WTC11 (cell line): ENCODE measurements around the gene PEAK1.

Experiments
- ELF4 ChIP-seq: sonication (generic); formaldehyde crosslinking; IDR thresholded peaks from 2 replicates; pipeline ENCODE4 v1.8.1; 2022; ENCODE audit warnings: low read depth, mild to moderate bottlenecking, moderate library complexity, missing genetic modification reagents
- ETV6 ChIP-seq: sonication (generic); formaldehyde crosslinking; IDR thresholded peaks from 2 replicates; pipeline ENCODE4 v1.8.1; 2022; ENCODE audit warnings: mild to moderate bottlenecking, missing genetic modification reagents
- NFE2L1 ChIP-seq: sonication (generic); formaldehyde crosslinking; IDR thresholded peaks from 2 replicates; pipeline ENCODE4 v1.8.1; 2023; ENCODE audit warnings: missing genetic modification reagents
- NR1H2 ChIP-seq: sonication (generic); formaldehyde crosslinking; IDR thresholded peaks from 2 replicates; pipeline ENCODE4 v1.9.0; 2021; ENCODE audit warnings: mild to moderate bottlenecking, moderate library complexity, missing genetic modification reagents
- TCF7 ChIP-seq: sonication (generic); formaldehyde crosslinking; IDR thresholded peaks from 2 replicates; pipeline ENCODE4 v1.8.0; 2022; ENCODE audit warnings: mild to moderate bottlenecking, low read depth, missing genetic modification reagents, moderate library complexity
- ZNF671 ChIP-seq: fragments of 250-450 bp; sonication (Bioruptor Pico); IDR thresholded peaks from 2 replicates; pipeline ENCODE4 v1.8.0; 2021; ENCODE audit warnings: mild to moderate bottlenecking
- TF ChIP-seq, protein P1 (sequence below): fragments of 200-600 bp; IDR thresholded peaks from 2 replicates; pipeline ENCODE4 v1.8.0; 2022; ENCODE audit warnings: antibody characterized with exemption
- TF ChIP-seq, protein P2 (sequence below): sonication (generic); formaldehyde crosslinking; IDR thresholded peaks from 2 replicates; pipeline ENCODE4 v1.8.1; 2023; ENCODE audit warnings: mild to moderate bottlenecking, moderate library complexity, missing genetic modification reagents

DNA sequence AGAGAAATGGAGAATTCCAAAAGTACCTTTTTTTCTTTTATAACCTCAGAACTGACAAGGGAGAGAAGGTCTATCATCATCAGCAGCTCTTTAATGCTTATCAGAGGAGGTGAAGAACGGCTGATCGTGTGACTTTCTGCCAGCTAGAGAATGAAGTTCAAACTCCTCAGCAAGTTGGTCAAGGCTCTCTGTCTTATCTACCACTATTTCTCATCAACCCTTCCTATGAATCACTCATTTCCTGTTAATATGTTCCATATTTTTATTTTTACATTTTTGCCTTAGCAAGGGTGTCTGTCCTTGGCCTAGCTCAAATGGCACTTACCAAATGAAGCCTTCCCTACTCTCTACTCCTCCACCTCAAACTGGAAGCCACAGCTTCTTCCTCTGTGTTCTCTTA, 275.9 kb downstream of the PEAK1 start:
- TF ChIP-seq, protein P1, sequence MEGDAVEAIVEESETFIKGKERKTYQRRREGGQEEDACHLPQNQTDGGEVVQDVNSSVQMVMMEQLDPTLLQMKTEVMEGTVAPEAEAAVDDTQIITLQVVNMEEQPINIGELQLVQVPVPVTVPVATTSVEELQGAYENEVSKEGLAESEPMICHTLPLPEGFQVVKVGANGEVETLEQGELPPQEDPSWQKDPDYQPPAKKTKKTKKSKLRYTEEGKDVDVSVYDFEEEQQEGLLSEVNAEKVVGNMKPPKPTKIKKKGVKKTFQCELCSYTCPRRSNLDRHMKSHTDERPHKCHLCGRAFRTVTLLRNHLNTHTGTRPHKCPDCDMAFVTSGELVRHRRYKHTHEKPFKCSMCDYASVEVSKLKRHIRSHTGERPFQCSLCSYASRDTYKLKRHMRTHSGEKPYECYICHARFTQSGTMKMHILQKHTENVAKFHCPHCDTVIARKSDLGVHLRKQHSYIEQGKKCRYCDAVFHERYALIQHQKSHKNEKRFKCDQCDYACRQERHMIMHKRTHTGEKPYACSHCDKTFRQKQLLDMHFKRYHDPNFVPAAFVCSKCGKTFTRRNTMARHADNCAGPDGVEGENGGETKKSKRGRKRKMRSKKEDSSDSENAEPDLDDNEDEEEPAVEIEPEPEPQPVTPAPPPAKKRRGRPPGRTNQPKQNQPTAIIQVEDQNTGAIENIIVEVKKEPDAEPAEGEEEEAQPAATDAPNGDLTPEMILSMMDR, result no peak
- TF ChIP-seq TCF7 (no peak), NFE2L1 (CRISPR knock-in tag) (no peak), NR1H2 (CRISPR knock-in tag) (no peak), ETV6 (no peak), ZNF671 (CRISPR knock-in tag) (no peak), ELF4 (CRISPR knock-in tag) (no peak)
- TF ChIP-seq, protein P2, sequence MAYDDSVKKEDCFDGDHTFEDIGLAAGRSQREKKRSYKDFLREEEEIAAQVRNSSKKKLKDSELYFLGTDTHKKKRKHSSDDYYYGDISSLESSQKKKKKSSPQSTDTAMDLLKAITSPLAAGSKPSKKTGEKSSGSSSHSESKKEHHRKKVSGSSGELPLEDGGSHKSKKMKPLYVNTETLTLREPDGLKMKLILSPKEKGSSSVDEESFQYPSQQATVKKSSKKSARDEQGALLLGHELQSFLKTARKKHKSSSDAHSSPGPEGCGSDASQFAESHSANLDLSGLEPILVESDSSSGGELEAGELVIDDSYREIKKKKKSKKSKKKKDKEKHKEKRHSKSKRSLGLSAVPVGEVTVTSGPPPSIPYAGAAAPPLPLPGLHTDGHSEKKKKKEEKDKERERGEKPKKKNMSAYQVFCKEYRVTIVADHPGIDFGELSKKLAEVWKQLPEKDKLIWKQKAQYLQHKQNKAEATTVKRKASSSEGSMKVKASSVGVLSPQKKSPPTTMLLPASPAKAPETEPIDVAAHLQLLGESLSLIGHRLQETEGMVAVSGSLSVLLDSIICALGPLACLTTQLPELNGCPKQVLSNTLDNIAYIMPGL, result no peak
